Mucosa of gallbladder (tissue), 1 donor: ENCODE measurements around the gene BHLHE23. TPM values are rescaled to one million over a fixed set of nuclear protein-coding genes. Genes with fewer than 3 reads are reported as not detected.

Experiments used
- DNase-seq: peaks from one replicate; pipeline ENCODE4 v3.0.0-alpha.2; 2020; ENCODE audit warnings: low spot score
- total RNA-seq: library from RNA; stranded (reverse); gene quantifications from one replicate; pipeline ENCODE4 v1.2.1, GENCODE V29; 2021
- donor health status: DM: no; HTN: no; CAD: no.

Gene BHLHE23
- total RNA-seq, 1 donor from 2014 or later = not detected

GRCh38 chr20:63009045-63009961 is 2.5 kb upstream of the BHLHE23 start:
- peak; percentile 75 for DNase-seq

- no peak for DNase-seq
Observed at GRCh38 chr20:63008541-63009044, 1.8 kb upstream of the BHLHE23 start.

GRCh38 chr20:63007646-63008488 is 1.1 kb upstream of the BHLHE23 start:
- DNase-seq = no peak

GRCh38 chr20:63007360-63007645 is 539 bp upstream of the BHLHE23 start:
- no peak for DNase-seq

GRCh38 chr20:63005862-63006539 is 763 bp downstream of the BHLHE23 start:
- no peak for DNase-seq

- no peak for DNase-seq
Observed at GRCh38 chr20:63005365-63005861, 1.4 kb downstream of the BHLHE23 start.

- no peak for DNase-seq
Observed at GRCh38 chr20:63004607-63005364, 2.0 kb downstream of the BHLHE23 start.

GRCh38 chr20:63003546-63003945 is 3.2 kb downstream of the BHLHE23 start:
- DNase-seq = no peak

GRCh38 chr20:63002511-63002910 is 4.3 kb downstream of the BHLHE23 start:
- no peak for DNase-seq

- no peak for DNase-seq
Observed at GRCh38 chr20:63000958-63001357, 5.8 kb downstream of the BHLHE23 start.

- DNase-seq = no peak
Observed at GRCh38 chr20:63000036-63000435, 6.7 kb downstream of the BHLHE23 start.

GRCh38 chr20:62999580-62999979 is 7.2 kb downstream of the BHLHE23 start:
- no peak for DNase-seq

- no peak for DNase-seq
Observed at GRCh38 chr20:62998449-62998848, 8.3 kb downstream of the BHLHE23 start.

GRCh38 chr20:62997417-62998035 is 9.2 kb downstream of the BHLHE23 start:
- no peak for DNase-seq

GRCh38 chr20:62996596-62996982 is 10.2 kb downstream of the BHLHE23 start:
- no peak for DNase-seq

GRCh38 chr20:62995898-62996595 is 10.7 kb downstream of the BHLHE23 start:
- DNase-seq = no peak

GRCh38 chr20:62995481-62995880 is 11.3 kb downstream of the BHLHE23 start:
- DNase-seq = no peak

- DNase-seq = no peak
Observed at GRCh38 chr20:62994869-62995281, 11.9 kb downstream of the BHLHE23 start.

GRCh38 chr20:62993856-62994494 is 12.8 kb downstream of the BHLHE23 start:
- DNase-seq = no peak

GRCh38 chr20:62991863-62992262 is 14.9 kb downstream of the BHLHE23 start:
- no peak for DNase-seq
